ENCODE data around the gene BBS7. TPM values are rescaled to one million over a fixed set of nuclear protein-coding genes. Genes with fewer than 3 reads are reported as not detected.
A peak's percentile ranks its signal among the peaks of the same experiment; 100 is the strongest.

BBS7 gene
- total RNA-seq, 1 experiment from 2014 or later, result 20.5 TPM

DNA sequence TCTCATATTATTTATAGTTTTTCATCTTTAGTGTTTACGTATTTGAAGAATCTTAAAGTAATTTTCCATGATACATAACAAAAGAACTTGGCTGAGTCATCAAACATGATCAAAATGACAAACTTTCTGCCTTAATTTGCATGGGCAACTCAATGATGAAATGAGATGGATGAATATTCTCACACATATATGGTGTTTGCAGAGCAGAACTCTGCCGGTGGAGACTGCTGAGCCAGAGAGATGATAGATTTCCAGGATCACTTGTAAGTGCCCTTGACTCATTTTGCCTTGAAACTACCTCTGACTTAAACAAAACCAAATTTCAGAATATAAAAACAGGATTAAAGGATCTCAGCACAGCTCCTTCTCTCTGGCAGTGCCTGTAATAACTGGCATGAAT is 43.4 kb upstream of the BBS7 start:
- no peaks in the 10 kb centered on the region for H3K27me3 Mint-ChIP-seq (ENCODE audit: low read depth)
- H3K27ac Mint-ChIP-seq, result no peak overlapping the region
- DNase-seq (ENCODE audit: low spot score) (no peak), ATAC-seq (no peak)
- CTCF ChIA-PET, result no interaction called here
- TF ChIP-seq PRRX2 (CRISPR knock-in tag; IDR thresholded peaks at IDR 0.05), result no peak
- no peak overlapping the region for H3K4me3 Mint-ChIP-seq
- POLR2A ChIA-PET, result no interaction called here
- H3K36me3 Mint-ChIP-seq, result no peaks in the 10 kb centered on the region
- no peaks in the 10 kb centered on the region for H3K4me1 Mint-ChIP-seq
- H3K9me3 Mint-ChIP-seq, result no peaks in the 10 kb centered on the region

DNA sequence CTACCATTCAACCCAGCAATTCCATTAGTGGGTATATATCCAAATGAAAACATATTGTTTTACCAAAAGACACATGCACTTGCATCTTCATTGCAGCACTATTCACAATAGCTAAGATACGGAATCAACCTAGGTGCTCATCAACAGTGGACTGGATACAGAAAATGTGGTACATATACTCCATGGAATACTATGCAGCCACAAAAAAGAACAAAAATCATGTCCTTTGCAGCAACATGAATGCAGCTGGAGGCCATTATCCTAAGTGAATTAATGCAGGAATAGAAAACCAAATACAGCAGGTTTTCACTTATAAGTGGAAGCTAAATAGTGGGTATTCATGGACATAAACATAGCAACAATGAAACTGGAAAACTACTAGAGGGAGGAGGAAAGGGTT is 38.1 kb upstream of the BBS7 start:
- Mint-ChIP-seq H3K27ac (no peak overlapping the region), H3K9me3 (peaks cover 5% of the 10 kb centered on the region; the same call in 1 of the 2 replicates), H3K4me3 (no peak overlapping the region), H3K4me1 (peaks cover 3% of the 10 kb centered on the region; the same call in 1 of the 2 replicates), H3K27me3 (ENCODE audit: low read depth) (no peaks in the 10 kb centered on the region), H3K36me3 (no peaks in the 10 kb centered on the region)
- ChIA-PET POLR2A (no interaction called here), CTCF (no interaction called here)
- no peak for ATAC-seq
- TF ChIP-seq ELF4 (CRISPR knock-in tag; IDR thresholded peaks at IDR 0.05; ENCODE audit: low read depth), result no peak
- no peak for DNase-seq (ENCODE audit: low spot score)

DNA sequence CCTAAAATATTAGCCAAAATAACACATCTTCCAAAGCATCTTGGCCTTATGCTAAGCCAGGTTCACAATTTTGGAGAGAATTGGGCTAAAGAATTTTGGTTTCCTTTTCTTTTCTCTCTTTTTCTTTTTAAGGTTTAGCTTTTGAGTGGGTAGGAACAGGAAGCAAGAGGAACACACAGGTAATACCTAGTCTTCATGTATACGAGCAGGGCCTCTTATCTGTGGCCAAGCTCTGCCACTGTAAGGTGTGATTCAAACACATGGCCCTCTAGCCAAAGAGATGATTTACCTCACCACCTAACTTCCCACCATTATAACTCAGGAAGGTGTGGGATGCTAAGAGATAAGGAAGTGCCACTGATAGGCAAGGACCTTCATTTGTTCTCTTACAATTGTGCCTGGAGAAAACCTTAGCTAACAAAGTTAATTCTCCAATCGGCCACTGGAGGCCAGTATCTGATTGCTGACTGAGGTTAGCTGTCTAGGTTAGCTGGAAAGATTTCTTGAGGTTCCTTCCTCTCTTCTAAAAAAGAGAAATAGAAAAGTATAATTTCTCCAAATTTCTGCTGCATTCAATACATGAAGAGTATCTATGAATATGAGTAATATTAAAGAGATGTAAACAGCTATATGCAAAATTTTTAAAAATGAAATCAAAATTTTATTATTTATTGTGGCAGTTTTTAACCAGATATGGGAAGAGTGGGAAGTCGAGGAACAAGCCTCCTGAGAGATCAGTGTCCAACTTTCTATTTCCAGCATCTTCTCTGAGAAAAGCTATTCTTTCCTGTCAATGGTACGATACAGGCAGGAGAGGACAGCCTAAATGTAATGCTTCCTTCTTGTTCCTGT is 30.1 kb upstream of the BBS7 start:
- TF ChIP-seq, protein P1, sequence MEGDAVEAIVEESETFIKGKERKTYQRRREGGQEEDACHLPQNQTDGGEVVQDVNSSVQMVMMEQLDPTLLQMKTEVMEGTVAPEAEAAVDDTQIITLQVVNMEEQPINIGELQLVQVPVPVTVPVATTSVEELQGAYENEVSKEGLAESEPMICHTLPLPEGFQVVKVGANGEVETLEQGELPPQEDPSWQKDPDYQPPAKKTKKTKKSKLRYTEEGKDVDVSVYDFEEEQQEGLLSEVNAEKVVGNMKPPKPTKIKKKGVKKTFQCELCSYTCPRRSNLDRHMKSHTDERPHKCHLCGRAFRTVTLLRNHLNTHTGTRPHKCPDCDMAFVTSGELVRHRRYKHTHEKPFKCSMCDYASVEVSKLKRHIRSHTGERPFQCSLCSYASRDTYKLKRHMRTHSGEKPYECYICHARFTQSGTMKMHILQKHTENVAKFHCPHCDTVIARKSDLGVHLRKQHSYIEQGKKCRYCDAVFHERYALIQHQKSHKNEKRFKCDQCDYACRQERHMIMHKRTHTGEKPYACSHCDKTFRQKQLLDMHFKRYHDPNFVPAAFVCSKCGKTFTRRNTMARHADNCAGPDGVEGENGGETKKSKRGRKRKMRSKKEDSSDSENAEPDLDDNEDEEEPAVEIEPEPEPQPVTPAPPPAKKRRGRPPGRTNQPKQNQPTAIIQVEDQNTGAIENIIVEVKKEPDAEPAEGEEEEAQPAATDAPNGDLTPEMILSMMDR (IDR thresholded peaks at IDR 0.05), result peak; percentile 56
- TF ChIP-seq CREM (CRISPR knock-in tag; IDR thresholded peaks at IDR 0.05), result no peak
- H3K9me3 Mint-ChIP-seq, result no peaks in the 10 kb centered on the region
- no peaks in the 10 kb centered on the region for H3K36me3 Mint-ChIP-seq
- ChIA-PET POLR2A (no interaction called here), CTCF (interaction anchor here (0.6 to 2.4 kb wide), 27 partner anchors 8 to 702 kb away, joined by 3 to 20 read pairs (median 5); no protein-coding TSS in a partner anchor)
- H3K27ac Mint-ChIP-seq, result no peak overlapping the region
- H3K4me1 Mint-ChIP-seq, result no peaks in the 10 kb centered on the region
- no peaks in the 10 kb centered on the region for H3K27me3 Mint-ChIP-seq (ENCODE audit: low read depth)
- ATAC-seq (peak; percentile 89), DNase-seq (ENCODE audit: low spot score) (peak; percentile 49)
- no peak overlapping the region for H3K4me3 Mint-ChIP-seq

DNA sequence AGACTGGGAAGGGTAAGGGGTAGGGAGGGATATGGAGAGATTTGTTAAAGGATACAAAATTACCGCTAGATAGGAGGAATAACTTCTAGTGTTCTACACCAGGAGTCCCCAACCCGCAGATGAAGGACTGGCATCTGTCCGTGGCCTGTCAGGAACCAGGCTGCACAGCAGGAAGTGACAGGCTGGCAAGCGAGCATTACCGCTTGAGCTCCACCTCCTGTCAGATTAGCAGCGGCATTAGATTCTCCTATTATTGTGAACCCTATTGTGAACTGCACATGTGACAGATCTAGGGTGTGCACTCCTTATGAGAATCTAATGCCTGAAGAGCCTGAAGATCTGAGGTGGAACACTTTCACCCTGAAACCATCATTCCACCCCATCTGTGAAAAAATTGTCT is 27.9 kb upstream of the BBS7 start:
- Mint-ChIP-seq H3K4me3 (no peak overlapping the region), H3K27me3 (ENCODE audit: low read depth) (no peaks in the 10 kb centered on the region), H3K27ac (no peak overlapping the region), H3K9me3 (no peaks in the 10 kb centered on the region), H3K36me3 (no peaks in the 10 kb centered on the region), H3K4me1 (no peaks in the 10 kb centered on the region)
- ChIA-PET CTCF (no interaction called here), POLR2A (no interaction called here)
- peak; percentile 10 for DNase-seq (ENCODE audit: low spot score)
- ATAC-seq, result peak; percentile 42; the same call in 1 of the 2 replicates
- TF ChIP-seq, protein P2, sequence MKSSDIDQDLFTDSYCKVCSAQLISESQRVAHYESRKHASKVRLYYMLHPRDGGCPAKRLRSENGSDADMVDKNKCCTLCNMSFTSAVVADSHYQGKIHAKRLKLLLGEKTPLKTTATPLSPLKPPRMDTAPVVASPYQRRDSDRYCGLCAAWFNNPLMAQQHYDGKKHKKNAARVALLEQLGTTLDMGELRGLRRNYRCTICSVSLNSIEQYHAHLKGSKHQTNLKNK (CRISPR knock-in tag; IDR thresholded peaks at IDR 0.05), result no peak
- TF ChIP-seq NR1H2 (CRISPR knock-in tag; IDR thresholded peaks at IDR 0.05), result no peak
- TF ChIP-seq, protein P3, sequence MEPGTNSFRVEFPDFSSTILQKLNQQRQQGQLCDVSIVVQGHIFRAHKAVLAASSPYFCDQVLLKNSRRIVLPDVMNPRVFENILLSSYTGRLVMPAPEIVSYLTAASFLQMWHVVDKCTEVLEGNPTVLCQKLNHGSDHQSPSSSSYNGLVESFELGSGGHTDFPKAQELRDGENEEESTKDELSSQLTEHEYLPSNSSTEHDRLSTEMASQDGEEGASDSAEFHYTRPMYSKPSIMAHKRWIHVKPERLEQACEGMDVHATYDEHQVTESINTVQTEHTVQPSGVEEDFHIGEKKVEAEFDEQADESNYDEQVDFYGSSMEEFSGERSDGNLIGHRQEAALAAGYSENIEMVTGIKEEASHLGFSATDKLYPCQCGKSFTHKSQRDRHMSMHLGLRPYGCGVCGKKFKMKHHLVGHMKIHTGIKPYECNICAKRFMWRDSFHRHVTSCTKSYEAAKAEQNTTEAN (CRISPR knock-in tag; IDR thresholded peaks at IDR 0.05), result no peak
- TF ChIP-seq, protein P4, sequence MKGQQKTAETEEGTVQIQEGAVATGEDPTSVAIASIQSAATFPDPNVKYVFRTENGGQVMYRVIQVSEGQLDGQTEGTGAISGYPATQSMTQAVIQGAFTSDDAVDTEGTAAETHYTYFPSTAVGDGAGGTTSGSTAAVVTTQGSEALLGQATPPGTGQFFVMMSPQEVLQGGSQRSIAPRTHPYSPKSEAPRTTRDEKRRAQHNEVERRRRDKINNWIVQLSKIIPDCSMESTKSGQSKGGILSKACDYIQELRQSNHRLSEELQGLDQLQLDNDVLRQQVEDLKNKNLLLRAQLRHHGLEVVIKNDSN (CRISPR knock-in tag; IDR thresholded peaks at IDR 0.05), result no peak
- TF ChIP-seq, protein P5, sequence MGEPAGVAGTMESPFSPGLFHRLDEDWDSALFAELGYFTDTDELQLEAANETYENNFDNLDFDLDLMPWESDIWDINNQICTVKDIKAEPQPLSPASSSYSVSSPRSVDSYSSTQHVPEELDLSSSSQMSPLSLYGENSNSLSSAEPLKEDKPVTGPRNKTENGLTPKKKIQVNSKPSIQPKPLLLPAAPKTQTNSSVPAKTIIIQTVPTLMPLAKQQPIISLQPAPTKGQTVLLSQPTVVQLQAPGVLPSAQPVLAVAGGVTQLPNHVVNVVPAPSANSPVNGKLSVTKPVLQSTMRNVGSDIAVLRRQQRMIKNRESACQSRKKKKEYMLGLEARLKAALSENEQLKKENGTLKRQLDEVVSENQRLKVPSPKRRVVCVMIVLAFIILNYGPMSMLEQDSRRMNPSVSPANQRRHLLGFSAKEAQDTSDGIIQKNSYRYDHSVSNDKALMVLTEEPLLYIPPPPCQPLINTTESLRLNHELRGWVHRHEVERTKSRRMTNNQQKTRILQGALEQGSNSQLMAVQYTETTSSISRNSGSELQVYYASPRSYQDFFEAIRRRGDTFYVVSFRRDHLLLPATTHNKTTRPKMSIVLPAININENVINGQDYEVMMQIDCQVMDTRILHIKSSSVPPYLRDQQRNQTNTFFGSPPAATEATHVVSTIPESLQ (CRISPR knock-in tag; IDR thresholded peaks at IDR 0.05), result no peak
- TF ChIP-seq, protein P6, sequence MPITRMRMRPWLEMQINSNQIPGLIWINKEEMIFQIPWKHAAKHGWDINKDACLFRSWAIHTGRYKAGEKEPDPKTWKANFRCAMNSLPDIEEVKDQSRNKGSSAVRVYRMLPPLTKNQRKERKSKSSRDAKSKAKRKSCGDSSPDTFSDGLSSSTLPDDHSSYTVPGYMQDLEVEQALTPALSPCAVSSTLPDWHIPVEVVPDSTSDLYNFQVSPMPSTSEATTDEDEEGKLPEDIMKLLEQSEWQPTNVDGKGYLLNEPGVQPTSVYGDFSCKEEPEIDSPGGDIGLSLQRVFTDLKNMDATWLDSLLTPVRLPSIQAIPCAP (CRISPR knock-in tag; IDR thresholded peaks at IDR 0.05), result no peak
- no peak for TF ChIP-seq FOXP1 (CRISPR knock-in tag; IDR thresholded peaks at IDR 0.05; ENCODE audit: borderline replicate concordance)
- TF ChIP-seq ELF4 (CRISPR knock-in tag; IDR thresholded peaks at IDR 0.05; ENCODE audit: low read depth), result no peak
- no peak for TF ChIP-seq ZNF232 (CRISPR knock-in tag; IDR thresholded peaks at IDR 0.05)
- TF ChIP-seq, protein P7, sequence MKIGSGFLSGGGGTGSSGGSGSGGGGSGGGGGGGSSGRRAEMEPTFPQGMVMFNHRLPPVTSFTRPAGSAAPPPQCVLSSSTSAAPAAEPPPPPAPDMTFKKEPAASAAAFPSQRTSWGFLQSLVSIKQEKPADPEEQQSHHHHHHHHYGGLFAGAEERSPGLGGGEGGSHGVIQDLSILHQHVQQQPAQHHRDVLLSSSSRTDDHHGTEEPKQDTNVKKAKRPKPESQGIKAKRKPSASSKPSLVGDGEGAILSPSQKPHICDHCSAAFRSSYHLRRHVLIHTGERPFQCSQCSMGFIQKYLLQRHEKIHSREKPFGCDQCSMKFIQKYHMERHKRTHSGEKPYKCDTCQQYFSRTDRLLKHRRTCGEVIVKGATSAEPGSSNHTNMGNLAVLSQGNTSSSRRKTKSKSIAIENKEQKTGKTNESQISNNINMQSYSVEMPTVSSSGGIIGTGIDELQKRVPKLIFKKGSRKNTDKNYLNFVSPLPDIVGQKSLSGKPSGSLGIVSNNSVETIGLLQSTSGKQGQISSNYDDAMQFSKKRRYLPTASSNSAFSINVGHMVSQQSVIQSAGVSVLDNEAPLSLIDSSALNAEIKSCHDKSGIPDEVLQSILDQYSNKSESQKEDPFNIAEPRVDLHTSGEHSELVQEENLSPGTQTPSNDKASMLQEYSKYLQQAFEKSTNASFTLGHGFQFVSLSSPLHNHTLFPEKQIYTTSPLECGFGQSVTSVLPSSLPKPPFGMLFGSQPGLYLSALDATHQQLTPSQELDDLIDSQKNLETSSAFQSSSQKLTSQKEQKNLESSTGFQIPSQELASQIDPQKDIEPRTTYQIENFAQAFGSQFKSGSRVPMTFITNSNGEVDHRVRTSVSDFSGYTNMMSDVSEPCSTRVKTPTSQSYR (CRISPR knock-in tag; IDR thresholded peaks at IDR 0.05), result no peak

Measured in WTC11 (cell line).